Fibroblast of lung (primary cell): ENCODE measurements around the gene ATP8A2.

Experiments used
- CTCF ChIP-seq, 2 donors: IDR thresholded peaks in 1 of 2; conservative IDR thresholded peaks in 1 of 2; 1 replicate in 1 of 2; 2 replicates in 1 of 2; pipeline ENCODE4 v1.5.1; 2011 to 2012; ENCODE audit warnings: low read length in 2 of 2, control low read depth in 1 of 2, inconsistent platforms in 1 of 2, low read depth in 1 of 2, mild to moderate bottlenecking in 1 of 2
- EZH2 ChIP-seq: IDR thresholded peaks from 2 replicates; pipeline ENCODE4 v1.5.1; 2012; ENCODE audit warnings: low read length, control low read depth, mild to moderate bottlenecking; ENCODE audit errors: missing control alignments

- TF ChIP-seq CTCF (conservative IDR thresholded peaks at IDR 0.05 in 1 of 2, IDR thresholded peaks at IDR 0.05 in 1 of 2; ENCODE audit: low read depth in 1 of 2, low read length in 2 of 2) (no peak), EZH2 (no peak)
Measured at GRCh38 chr13:25625414-25625813, 253.6 kb downstream of the ATP8A2 start.
